ENCODE measurements around the gene LYSMD3. TPM values are rescaled to one million over a fixed set of nuclear protein-coding genes. Genes with fewer than 3 reads are reported as not detected.
A peak's percentile ranks its signal among the peaks of the same experiment; 100 is the strongest.

Gene LYSMD3
- total and polyA plus RNA-seq, 10 of the 15 experiments (the other 5 are each of a cell fraction or from before 2014, with no cell fraction given) = 3.9 to 22.5 (median 12.6) TPM

- TF ChIP-seq ETV6 (conservative IDR thresholded peaks at IDR 0.05 in 1 of 2, IDR thresholded peaks at IDR 0.05 in 1 of 2; ENCODE audit: borderline replicate concordance in 1 of 2, low read depth in 1 of 2) = no peak
- TF ChIP-seq BCL11A (IDR thresholded peaks at IDR 0.05; ENCODE audit: low read depth, low read length) = no peak
These were observed 1.5 kb upstream of the LYSMD3 start (continued) for GRCh38 chr5:90530736-90531487.

GRCh38 chr5:90529939-90530677 is 724 bp upstream of the LYSMD3 start:
- peak overlapping the region; percentile 71 for H3K9ac ChIP-seq (ENCODE audit: control insufficient read depth, insufficient read depth, low read length)
- no peaks in the 10 kb centered on the region; a peak in 1 of 4 replicates for H3K36me3 ChIP-seq (ENCODE audit: control insufficient read depth in 2 of 2, insufficient read depth in 2 of 2, low read length in 1 of 2)
- no peaks in the 10 kb centered on the region for H3K4me1 ChIP-seq (ENCODE audit: control insufficient read depth, insufficient read depth, low read length)
- peak; percentile 51 for DNase-seq (ENCODE audit: low read depth, low spot score)
- ChIA-PET CTCF (interaction anchor here (0.6 to 3.8 kb wide), 25 partner anchors 11 to 264 kb away, joined by 3 to 118 read pairs (median 4); partner anchors contain the start of genes CETN3, MBLAC2 and POLR3G), RAD21 (ENCODE audit: unreplicated experiment) (interaction anchor here (1.0 to 3.7 kb wide), 8 partner anchors 56 to 1800 kb away, joined by 3 to 43 read pairs (median 4); partner anchors contain the start of genes CETN3, MBLAC2 and POLR3G), SMC1A (ENCODE audit: uncharacterized antibody, unreplicated experiment) (interaction anchor here (0.6 to 3.7 kb wide), 17 partner anchors 11 to 1264 kb away, joined by 3 to 46 read pairs (median 4); no protein-coding TSS in a partner anchor), POLR2A (interaction anchor here (1.0 to 3.4 kb wide), 2 partner anchors 91 to 120 kb away, joined by 4 to 19 read pairs; partner anchors contain the start of gene CETN3)
- H3K4me3 ChIP-seq = peak overlapping the region; percentile 76
- H3K27me3 ChIP-seq (replicated peaks in 1 of 2; ENCODE audit: control insufficient read depth in 2 of 2, insufficient read depth in 2 of 2, low read length in 1 of 2) = no peaks in the 10 kb centered on the region
- H3K9me3 ChIP-seq (replicated peaks; ENCODE audit: control insufficient read depth, insufficient read depth, low read length) = peaks cover under 1% of the 10 kb centered on the region; the same call in 1 of the 3 replicates
- peak; percentile 75 for FAIRE-seq
- peak overlapping the region; percentile 97 for H2AFZ ChIP-seq (ENCODE audit: control insufficient read depth, low read depth, low read length)
- 5% methylated on average over 13 of the region's 13 CpGs for WGBS (ENCODE audit: insufficient coverage, insufficient replicate concordance, low lambda C conversion rate, missing lambda C conversion rate)
- peak overlapping the region; percentile 12; the same call in 1 of the 2 replicates for H3K4me2 ChIP-seq (ENCODE audit: control insufficient read depth, insufficient read depth)
- in situ Hi-C loops (cut with MboI) = loop anchor here (10.0 kb wide), 1 partner anchor 95 kb away; no protein-coding TSS in a partner anchor
- TSS peak; percentile 90 for BruUV-seq (replicated peaks)
- ATAC-seq = peak; percentile 64
- H3K79me2 ChIP-seq (ENCODE audit: control insufficient read depth, insufficient read depth, low read length) = peaks cover 40% of the 10 kb centered on the region
- peak overlapping the region; percentile 74 for H3K27ac ChIP-seq (ENCODE audit: control insufficient read depth, insufficient read depth)
- H4K20me1 ChIP-seq (ENCODE audit: control insufficient read depth, insufficient read depth) = no peaks in the 10 kb centered on the region
- intact Hi-C loops (cut with micrococcal nuclease; ENCODE audit: unreplicated experiment) = loop anchor here (1.0 to 5.0 kb wide), 5 partner anchors 56 to 252 kb away; partner anchors contain the start of genes CETN3, MBLAC2 and POLR3G
- TF ChIP-seq ZBTB11 (CRISPR knock-in tag; IDR thresholded peaks at IDR 0.05) (no peak), NBN (IDR thresholded peaks at IDR 0.05) (peak; percentile 54; the same call in 1 of the 2 replicates), ZBTB40 (IDR thresholded peaks at IDR 0.05; ENCODE audit: borderline replicate concordance) (peak; percentile 67), MYC (IDR thresholded peaks at IDR 0.05; ENCODE audit: insufficient read depth, insufficient read length, insufficient replicate concordance, low read length, severe bottlenecking) (no peak), MLLT1 (IDR thresholded peaks at IDR 0.05) (no peak), MEF2B (IDR thresholded peaks at IDR 0.05; ENCODE audit: partially characterized antibody, poor library complexity, severe bottlenecking) (peak; percentile 40)
